Kidney epithelial cell (primary cell): ENCODE data around the gene NCOA3. TPM values are rescaled to one million over a fixed set of nuclear protein-coding genes. Genes with fewer than 3 reads are reported as not detected.

Experiments
- DNase-seq: peaks from one replicate; pipeline ENCODE4 v3.0.0-alpha.2; 2010; ENCODE audit warnings: low read depth
- H3K27me3 ChIP-seq: 2 replicates; pipeline ENCODE4 v1.6.0; 2011; ENCODE audit warnings: low read length; ENCODE audit not compliant: control insufficient read depth, insufficient read depth
- H3K36me3 ChIP-seq: 2 replicates; pipeline ENCODE4 v1.5.1; 2011; ENCODE audit warnings: low read length; ENCODE audit not compliant: control insufficient read depth, insufficient read depth
- H3K4me3 ChIP-seq: 2 replicates; pipeline ENCODE4 v1.5.1; 2011; ENCODE audit warnings: low read depth, mild to moderate bottlenecking, control low read depth, low read length
- total RNA-seq: library from RNA; depleted of rRNA; stranded (reverse); fragments of >200 nt; gene quantifications from 2 replicates; pipeline ENCODE4 v1.2.3, GENCODE V29; 2015
- TF ChIP-seq, protein P1 (sequence below): IDR thresholded peaks from 2 replicates; pipeline ENCODE4 v1.5.1; 2011; ENCODE audit warnings: mild to moderate bottlenecking, moderate library complexity, low read length, control low read depth, inconsistent platforms; ENCODE audit not compliant: insufficient read depth, poor library complexity, severe bottlenecking

Gene NCOA3
- 23.3 and 27.3 TPM in 2 replicates for total RNA-seq

DNA sequence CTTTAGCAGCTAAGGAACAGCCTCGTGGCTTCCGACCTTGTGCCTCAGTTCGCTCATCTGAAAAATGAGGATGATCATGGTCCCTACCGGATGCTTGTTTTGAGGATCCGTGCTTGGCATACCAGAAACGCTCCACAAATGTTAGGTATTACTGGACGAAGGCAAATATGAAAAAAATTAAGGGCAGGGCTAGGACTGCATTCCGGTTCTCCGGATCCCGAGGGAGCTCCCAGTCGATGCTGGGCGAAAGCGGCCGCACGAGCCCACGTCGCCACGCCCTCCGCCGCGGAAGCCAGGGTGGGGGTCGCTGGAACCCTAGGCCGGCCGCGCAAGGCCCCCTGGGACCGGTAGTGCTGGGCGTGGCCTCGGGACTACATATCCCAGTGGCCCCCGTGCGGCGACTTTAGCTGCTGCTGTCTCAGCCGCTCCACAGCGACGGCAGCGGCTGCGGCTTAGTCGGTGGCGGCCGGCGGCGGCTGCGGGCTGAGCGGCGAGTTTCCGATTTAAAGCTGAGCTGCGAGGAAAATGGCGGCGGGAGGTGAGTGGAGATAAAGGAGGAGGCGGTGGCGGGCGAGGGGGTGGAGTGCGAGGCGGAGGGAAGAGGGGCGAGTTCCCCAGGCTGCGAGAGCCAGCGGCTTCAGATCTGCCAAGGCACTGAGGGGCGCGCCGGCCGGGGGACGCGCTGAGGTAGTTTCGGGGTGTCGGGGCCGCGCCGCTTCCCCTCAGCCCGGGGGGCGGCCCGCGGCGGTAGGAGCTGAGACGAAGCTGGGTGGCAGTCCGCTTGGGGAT is at the start of gene NCOA3:
NCOA3 (plus strand) TSS at position 406 of the 789 bp plus-strand sequence. CDS start 120,361 bp downstream, outside the sequence.
- Histone ChIP-seq H3K36me3 (no peaks in the 10 kb centered on the region), H3K4me3 (peak within 1 kb of the TSS; percentile 98), H3K27me3 (no peaks in the 10 kb centered on the region)
- TF ChIP-seq, protein P1, sequence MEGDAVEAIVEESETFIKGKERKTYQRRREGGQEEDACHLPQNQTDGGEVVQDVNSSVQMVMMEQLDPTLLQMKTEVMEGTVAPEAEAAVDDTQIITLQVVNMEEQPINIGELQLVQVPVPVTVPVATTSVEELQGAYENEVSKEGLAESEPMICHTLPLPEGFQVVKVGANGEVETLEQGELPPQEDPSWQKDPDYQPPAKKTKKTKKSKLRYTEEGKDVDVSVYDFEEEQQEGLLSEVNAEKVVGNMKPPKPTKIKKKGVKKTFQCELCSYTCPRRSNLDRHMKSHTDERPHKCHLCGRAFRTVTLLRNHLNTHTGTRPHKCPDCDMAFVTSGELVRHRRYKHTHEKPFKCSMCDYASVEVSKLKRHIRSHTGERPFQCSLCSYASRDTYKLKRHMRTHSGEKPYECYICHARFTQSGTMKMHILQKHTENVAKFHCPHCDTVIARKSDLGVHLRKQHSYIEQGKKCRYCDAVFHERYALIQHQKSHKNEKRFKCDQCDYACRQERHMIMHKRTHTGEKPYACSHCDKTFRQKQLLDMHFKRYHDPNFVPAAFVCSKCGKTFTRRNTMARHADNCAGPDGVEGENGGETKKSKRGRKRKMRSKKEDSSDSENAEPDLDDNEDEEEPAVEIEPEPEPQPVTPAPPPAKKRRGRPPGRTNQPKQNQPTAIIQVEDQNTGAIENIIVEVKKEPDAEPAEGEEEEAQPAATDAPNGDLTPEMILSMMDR: peak; percentile 8
- peak; percentile 72 for DNase-seq

DNA sequence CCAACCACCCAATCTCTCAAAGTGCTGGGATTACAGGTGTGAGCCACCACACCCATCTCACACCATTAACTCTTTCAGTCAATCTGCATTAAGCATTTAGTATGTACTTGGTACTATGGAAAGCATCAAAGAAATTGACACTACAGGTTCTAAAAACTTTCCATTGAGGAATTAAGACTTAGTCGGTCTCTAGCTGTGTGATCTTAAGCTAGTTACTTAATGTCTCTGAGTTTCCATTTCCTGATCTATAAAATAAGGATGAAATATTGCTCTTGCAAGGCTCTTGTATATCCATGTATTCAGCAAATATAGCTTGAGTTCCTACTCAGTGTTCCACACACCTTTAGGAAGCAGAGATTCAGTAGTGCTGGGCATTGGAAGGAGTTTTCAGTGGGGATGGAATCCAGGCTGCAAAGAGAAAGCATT is 48.9 kb upstream of the NCOA3 start:
- no peak for DNase-seq
- H3K4me3 ChIP-seq: no peak overlapping the region
- H3K27me3 ChIP-seq: no peaks in the 10 kb centered on the region
- TF ChIP-seq, protein P1: no peak
- H3K36me3 ChIP-seq: no peaks in the 10 kb centered on the region

DNA sequence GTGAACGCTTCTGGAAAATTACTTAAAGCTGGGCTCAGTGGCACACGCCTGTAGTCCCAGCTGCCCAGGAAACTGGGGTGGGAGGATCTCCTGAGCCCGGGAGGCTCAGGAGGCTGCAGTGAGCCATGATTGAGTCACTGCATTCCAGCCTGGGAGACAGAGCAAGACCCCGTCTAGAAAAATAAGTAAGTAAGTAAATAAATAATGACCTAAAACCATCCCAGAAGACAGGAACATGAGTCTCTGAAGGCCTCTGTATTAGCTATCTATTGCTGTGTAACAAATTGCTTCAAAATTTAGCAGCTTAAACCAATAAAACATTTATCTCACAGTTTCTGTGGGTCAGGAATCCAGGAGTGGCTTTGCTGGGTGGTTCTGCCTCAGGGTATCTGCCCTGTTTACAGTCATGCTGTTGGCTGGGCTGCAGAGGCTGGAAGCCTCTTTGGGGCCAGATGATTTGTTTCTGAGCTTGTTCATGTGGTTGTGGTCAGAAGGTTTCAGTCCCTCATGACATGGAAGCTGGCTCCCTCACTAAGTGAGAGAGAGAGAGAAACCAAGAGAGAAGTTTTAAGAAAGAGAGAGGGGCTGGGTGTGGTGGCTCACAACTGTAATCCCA is 48.4 kb upstream of the NCOA3 start:
- DNase-seq: no peak
- TF ChIP-seq, protein P1: no peak
- no peaks in the 10 kb centered on the region for H3K27me3 ChIP-seq
- H3K36me3 ChIP-seq: no peaks in the 10 kb centered on the region
- H3K4me3 ChIP-seq: no peak overlapping the region

DNA sequence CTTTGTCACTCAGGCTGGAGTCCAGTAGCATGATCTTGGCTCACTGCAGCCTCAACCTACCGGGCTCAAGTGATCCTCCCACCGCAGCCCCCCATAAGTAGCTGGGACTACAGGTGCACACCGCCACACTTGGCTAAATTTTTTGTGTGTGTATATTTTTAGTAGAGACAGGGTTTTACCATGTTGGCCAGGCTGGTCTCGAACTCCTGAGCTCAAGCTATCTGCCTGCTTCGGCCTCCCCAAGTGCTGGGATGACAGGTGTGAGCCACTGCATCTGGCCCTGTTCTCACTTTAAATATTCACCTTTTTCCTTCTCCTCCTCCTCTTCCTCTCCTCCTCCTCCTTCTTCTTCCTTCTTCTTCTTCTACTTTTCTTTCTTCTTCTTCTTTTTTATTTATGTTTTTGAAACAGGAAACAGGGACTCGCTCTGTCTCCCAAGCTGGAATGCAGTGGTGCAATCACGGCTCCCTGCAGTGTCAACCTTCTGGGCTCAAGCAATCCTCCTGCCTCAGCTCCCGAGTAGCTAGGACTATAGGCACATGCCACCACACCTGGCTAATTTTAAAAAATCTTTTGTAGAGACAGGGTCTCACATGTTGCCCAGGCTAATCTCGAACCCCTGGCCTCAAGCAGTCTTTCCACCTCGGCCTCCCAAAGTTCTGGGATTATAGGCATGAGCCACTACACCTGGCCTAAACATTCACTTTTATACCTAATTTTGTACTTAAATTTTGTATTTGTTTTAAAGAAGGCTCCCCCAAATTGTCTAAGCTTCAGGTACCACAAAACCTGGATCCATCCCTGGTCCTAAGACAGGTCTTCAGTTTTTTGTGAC is 47.2 kb upstream of the NCOA3 start:
- Histone ChIP-seq H3K27me3 (no peaks in the 10 kb centered on the region), H3K36me3 (no peaks in the 10 kb centered on the region), H3K4me3 (no peak overlapping the region)
- DNase-seq: no peak
- TF ChIP-seq, protein P1: no peak

DNA sequence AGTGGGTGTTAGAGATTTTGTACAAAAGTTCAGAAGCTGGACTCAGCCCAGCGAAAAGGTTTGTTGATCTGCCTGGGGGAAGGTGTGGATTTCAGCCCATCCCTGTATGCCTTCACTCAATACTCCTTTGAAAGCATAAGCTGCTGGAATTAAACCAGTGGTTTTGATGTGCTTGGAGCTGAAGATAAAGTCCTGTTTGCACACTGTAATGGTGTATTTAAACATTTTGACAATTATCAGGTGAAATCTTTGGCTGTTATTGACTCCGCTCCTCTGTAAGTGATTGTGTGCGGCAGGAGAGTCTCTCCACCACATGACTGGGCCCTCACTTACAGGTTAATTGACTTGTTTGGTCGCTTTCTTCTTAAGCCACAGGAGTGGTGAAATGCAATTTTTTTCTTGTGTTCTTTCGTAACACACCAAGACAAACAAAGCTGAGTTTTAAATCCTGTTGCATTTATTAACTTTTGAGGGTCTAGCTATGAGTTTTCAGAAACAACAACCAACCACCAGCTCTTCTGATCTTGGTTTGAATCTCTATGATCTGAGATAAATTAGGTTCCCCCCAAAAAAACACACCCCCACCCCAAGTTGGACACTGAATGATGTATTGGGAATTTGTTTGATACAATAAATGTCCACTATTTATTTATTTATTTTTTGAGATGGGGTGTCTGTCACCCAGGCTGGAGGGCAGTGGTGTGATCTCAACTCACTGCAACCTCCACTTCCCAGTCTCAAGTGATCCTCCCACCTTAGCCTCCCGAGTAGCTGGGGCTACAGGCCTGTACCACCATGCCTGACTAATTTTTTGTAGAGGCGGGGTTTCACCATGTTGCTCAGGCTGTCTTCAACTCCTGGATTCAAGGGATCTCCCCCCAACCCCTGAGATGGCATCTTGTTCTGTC is 46.3 kb upstream of the NCOA3 start:
- DNase-seq: no peak

More for the DNA sequence above, 46.3 kb upstream of the NCOA3 start:
- Histone ChIP-seq H3K36me3 (no peaks in the 10 kb centered on the region), H3K27me3 (no peaks in the 10 kb centered on the region), H3K4me3 (no peak overlapping the region)
- TF ChIP-seq, protein P1: no peak
